SK-N-SH treated with all-trans-retinoic acid at 6 μM for 48 hours (cell line): ENCODE measurements around the gene TNNI3K.

ENCODE experiments used
- ATAC-seq: fragments of 200-7000 bp; cut with Tn5 transposase; 3 replicates; pipeline ENCODE4 v1.9.1; 2020; ENCODE audit warnings: mild to moderate bottlenecking, moderate library complexity
- ARNTL ChIP-seq: fragments of 450-650 bp; formaldehyde crosslinking; IDR thresholded peaks from 2 replicates; pipeline ENCODE4 v1.5.0; 2020; ENCODE audit warnings: low read depth, mild to moderate bottlenecking, moderate library complexity, borderline replicate concordance
- BACH2 ChIP-seq: fragments of 250-450 bp; sonication (Bioruptor Pico); IDR thresholded peaks from 2 replicates; pipeline ENCODE4 v1.9.0; 2021; ENCODE audit warnings: mild to moderate bottlenecking, borderline replicate concordance
- CREB5 ChIP-seq: fragments of 250-450 bp; sonication (Bioruptor Pico); IDR thresholded peaks from 2 replicates; pipeline ENCODE4 v1.5.1; 2020; ENCODE audit warnings: low read depth, mild to moderate bottlenecking, moderate library complexity
- CSRNP3 ChIP-seq: fragments of 250-450 bp; sonication (Bioruptor Pico); IDR thresholded peaks from 2 replicates; pipeline ENCODE4 v1.5.1; 2021; ENCODE audit warnings: mild to moderate bottlenecking, moderate library complexity
- ESRRG ChIP-seq: fragments of 250-450 bp; sonication (Bioruptor Pico); IDR thresholded peaks from 2 replicates; pipeline ENCODE4 v1.6.1; 2021; ENCODE audit warnings: mild to moderate bottlenecking
- GLIS3 ChIP-seq: fragments of 250-450 bp; sonication (Bioruptor Pico); IDR thresholded peaks from 2 replicates; pipeline ENCODE4 v1.5.0; 2020; ENCODE audit warnings: mild to moderate bottlenecking, moderate library complexity
- ISL1 ChIP-seq: fragments of 250-450 bp; sonication (Bioruptor Pico); IDR thresholded peaks from 2 replicates; pipeline ENCODE4 v2.1.2; 2022; ENCODE audit warnings: mild to moderate bottlenecking, moderate library complexity
- OSR1 ChIP-seq: fragments of 250-450 bp; sonication (Bioruptor Pico); IDR thresholded peaks from 2 replicates; pipeline ENCODE4 v1.8.0; 2022; ENCODE audit warnings: moderate library complexity, mild to moderate bottlenecking, inconsistent platforms
- PATZ1 ChIP-seq: fragments of 250-450 bp; sonication (Bioruptor Pico); IDR thresholded peaks from 2 replicates; pipeline ENCODE4 v1.8.0; 2020; ENCODE audit warnings: mild to moderate bottlenecking, moderate library complexity, borderline replicate concordance
- PPARA ChIP-seq: fragments of 250-450 bp; sonication (Bioruptor Pico); IDR thresholded peaks from 2 replicates; pipeline ENCODE4 v1.5.0; 2020; ENCODE audit warnings: mild to moderate bottlenecking, borderline replicate concordance
- RARB ChIP-seq: fragments of 250-450 bp; sonication (Bioruptor Pico); IDR thresholded peaks from 2 replicates; pipeline ENCODE4 v1.8.0; 2021; ENCODE audit warnings: mild to moderate bottlenecking, moderate library complexity
- SNAI2 ChIP-seq: fragments of 250-450 bp; sonication (Bioruptor Pico); IDR thresholded peaks from 2 replicates; pipeline ENCODE4 v1.5.0; 2020; ENCODE audit warnings: mild to moderate bottlenecking, moderate library complexity
- TCF4 ChIP-seq: fragments of 250-450 bp; sonication (Bioruptor Pico); IDR thresholded peaks from 2 replicates; pipeline ENCODE4 v1.8.0; 2021; ENCODE audit warnings: mild to moderate bottlenecking, moderate library complexity, borderline replicate concordance
- TOX ChIP-seq: fragments of 250-450 bp; sonication (Bioruptor Pico); IDR thresholded peaks from 2 replicates; pipeline ENCODE4 v1.8.0; 2021; ENCODE audit warnings: mild to moderate bottlenecking, moderate library complexity, borderline replicate concordance
- TSHZ2 ChIP-seq: fragments of 250-450 bp; sonication (Bioruptor Pico); IDR thresholded peaks from 2 replicates; pipeline ENCODE4 v1.5.0; 2020; ENCODE audit warnings: mild to moderate bottlenecking, moderate library complexity
- ZC3H10 ChIP-seq: fragments of 250-450 bp; sonication (Bioruptor Pico); IDR thresholded peaks from 2 replicates; pipeline ENCODE4 v1.5.1; 2021; ENCODE audit warnings: mild to moderate bottlenecking, moderate library complexity
- ZFP3 ChIP-seq: fragments of 250-450 bp; sonication (Bioruptor Pico); IDR thresholded peaks from 2 replicates; pipeline ENCODE4 v1.5.0; 2020; ENCODE audit warnings: mild to moderate bottlenecking, moderate library complexity
- ZFP30 ChIP-seq: fragments of 450-650 bp; formaldehyde crosslinking; IDR thresholded peaks from 2 replicates; pipeline ENCODE4 v1.5.0; 2022; ENCODE audit warnings: mild to moderate bottlenecking, moderate library complexity
- ZNF565 ChIP-seq: fragments of 450-650 bp; formaldehyde crosslinking; conservative IDR thresholded peaks from 2 replicates; pipeline ENCODE4 v1.5.0; 2020; ENCODE audit warnings: low read depth, mild to moderate bottlenecking, moderate library complexity
- ZNF70 ChIP-seq: fragments of 450-650 bp; formaldehyde crosslinking; IDR thresholded peaks from 2 replicates; pipeline ENCODE4 v1.5.0; 2020; ENCODE audit warnings: mild to moderate bottlenecking, moderate library complexity
- ZNF8 ChIP-seq: fragments of 450-650 bp; formaldehyde crosslinking; IDR thresholded peaks from 2 replicates; pipeline ENCODE4 v1.5.0; 2020; ENCODE audit warnings: mild to moderate bottlenecking, moderate library complexity
- TF ChIP-seq, protein P1 (sequence below): fragments of 250-450 bp; sonication (Bioruptor Pico); IDR thresholded peaks from 2 replicates; pipeline ENCODE4 v1.8.0; 2021; ENCODE audit warnings: low read depth, mild to moderate bottlenecking, moderate library complexity, borderline replicate concordance

TNNI3K gene

DNA sequence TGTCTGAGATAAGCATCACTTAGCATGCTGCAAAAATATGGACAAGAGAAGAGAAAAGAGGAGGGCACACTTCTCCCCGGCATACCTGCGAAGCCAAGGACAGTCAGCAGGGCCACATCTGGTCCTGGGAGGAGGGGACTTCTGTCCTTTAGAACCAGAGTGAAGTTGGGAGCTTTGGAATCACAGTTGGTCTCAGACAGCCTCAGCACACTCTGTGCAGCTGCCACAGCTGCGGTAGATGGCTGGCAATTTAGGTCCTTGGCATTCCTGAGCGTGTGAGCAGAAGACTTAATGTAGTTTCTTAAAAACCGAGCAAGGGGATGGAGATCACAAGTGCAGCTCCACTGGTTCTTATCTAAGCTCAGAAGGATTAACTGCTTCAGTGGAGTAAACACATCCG lies 244.9 kb downstream of the TNNI3K start:
- TF ChIP-seq BACH2 (CRISPR knock-in tag) (no peak), TOX (no peak), ZNF8 (no peak), ARNTL (CRISPR knock-in tag) (no peak), ZFP3 (CRISPR knock-in tag) (no peak), TSHZ2 (CRISPR knock-in tag) (no peak), CSRNP3 (CRISPR knock-in tag) (no peak), PATZ1 (CRISPR knock-in tag) (no peak), OSR1 (CRISPR knock-in tag) (no peak), ZC3H10 (CRISPR knock-in tag) (no peak), PPARA (no peak), RARB (no peak), SNAI2 (CRISPR knock-in tag) (no peak), GLIS3 (CRISPR knock-in tag) (no peak)
- ATAC-seq: no peak

GRCh38 chr1:74481607-74482006 lies 246.4 kb downstream of the TNNI3K start:
- TF ChIP-seq SNAI2 (CRISPR knock-in tag) (no peak), TOX (no peak), ZFP30 (no peak), CREB5 (CRISPR knock-in tag) (no peak), ESRRG (CRISPR knock-in tag) (no peak), ISL1 (CRISPR knock-in tag) (no peak), GLIS3 (CRISPR knock-in tag) (no peak), ZC3H10 (CRISPR knock-in tag) (no peak)
- TF ChIP-seq, all 23 proteins: peak for 0
- ATAC-seq: no peak

GRCh38 chr1:74485622-74486021 lies 250.4 kb downstream of the TNNI3K start:
- TF ChIP-seq TSHZ2 (CRISPR knock-in tag) (no peak), ZNF8 (no peak), GLIS3 (CRISPR knock-in tag) (no peak), ISL1 (CRISPR knock-in tag) (no peak), ZFP30 (no peak), ZNF70 (CRISPR knock-in tag) (no peak), ARNTL (CRISPR knock-in tag) (no peak), TCF4 (CRISPR knock-in tag) (no peak), PPARA (no peak), BACH2 (CRISPR knock-in tag) (no peak), TOX (no peak), CSRNP3 (CRISPR knock-in tag) (no peak), OSR1 (CRISPR knock-in tag) (no peak), ZNF565 (CRISPR knock-in tag) (no peak), ZFP3 (CRISPR knock-in tag) (no peak), ZC3H10 (CRISPR knock-in tag) (no peak), RARB (no peak)
- TF ChIP-seq, protein P1, sequence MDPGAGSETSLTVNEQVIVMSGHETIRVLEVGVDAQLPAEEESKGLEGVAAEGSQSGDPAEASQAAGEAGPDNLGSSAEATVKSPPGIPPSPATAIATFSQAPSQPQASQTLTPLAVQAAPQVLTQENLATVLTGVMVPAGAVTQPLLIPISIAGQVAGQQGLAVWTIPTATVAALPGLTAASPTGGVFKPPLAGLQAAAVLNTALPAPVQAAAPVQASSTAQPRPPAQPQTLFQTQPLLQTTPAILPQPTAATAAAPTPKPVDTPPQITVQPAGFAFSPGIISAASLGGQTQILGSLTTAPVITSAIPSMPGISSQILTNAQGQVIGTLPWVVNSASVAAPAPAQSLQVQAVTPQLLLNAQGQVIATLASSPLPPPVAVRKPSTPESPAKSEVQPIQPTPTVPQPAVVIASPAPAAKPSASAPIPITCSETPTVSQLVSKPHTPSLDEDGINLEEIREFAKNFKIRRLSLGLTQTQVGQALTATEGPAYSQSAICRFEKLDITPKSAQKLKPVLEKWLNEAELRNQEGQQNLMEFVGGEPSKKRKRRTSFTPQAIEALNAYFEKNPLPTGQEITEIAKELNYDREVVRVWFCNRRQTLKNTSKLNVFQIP: no peak
- no peak for ATAC-seq
